Esophagus muscularis mucosa (tissue), 4 donors: Measurements from ENCODE around the gene ZNF134. TPM values are rescaled to one million over a fixed set of nuclear protein-coding genes. Genes with fewer than 3 reads are reported as not detected.

Experiments
- DNase-seq: peaks from one replicate; pipeline ENCODE4 v3.0.0-alpha.2; 2017; ENCODE audit errors: extremely low spot score
- H3K27ac ChIP-seq, 4 donors: fragments of 200-600 bp; sonication (generic); replicated peaks in 1 of 4; 1 replicate in 3 of 4; 2 replicates in 1 of 4; pipeline ENCODE4 v1.5.1; 2016 to 2019; ENCODE audit warnings: mild to moderate bottlenecking in 1 of 4
- H3K27me3 ChIP-seq, 4 donors: fragments of 200-600 bp; sonication (generic); one replicate each; pipeline versions ENCODE4 v1.5.1 to v1.6.0; 2016 to 2019
- H3K36me3 ChIP-seq, 4 donors: fragments of 200-600 bp; sonication (generic); one replicate each; pipeline ENCODE4 v1.5.1; 2016 to 2019
- H3K4me1 ChIP-seq, 4 donors: fragments of 200-600 bp; sonication (generic); one replicate each; pipeline ENCODE4 v1.5.1; 2016 to 2019
- H3K4me3 ChIP-seq, 4 donors: fragments of 200-600 bp; sonication (generic); 1 replicate in 2 of 4; 2 replicates in 2 of 4; pipeline ENCODE4 v1.5.1; 2016 to 2019; ENCODE audit warnings: mild to moderate bottlenecking in 4 of 4, moderate library complexity in 1 of 4
- H3K9me3 ChIP-seq, 4 donors: fragments of 200-600 bp; sonication (generic); 1 replicate in 3 of 4; 2 replicates in 1 of 4; pipeline ENCODE4 v1.5.1; 2016 to 2019
- CTCF ChIP-seq, 3 experiments: fragments of 200-600 bp in 2 of 3; fragments of 450-650 bp in 1 of 3; sonication (generic) in 2 of 3; IDR thresholded peaks; one replicate each; pipeline ENCODE4 v1.5.1; 2017 to 2019; ENCODE audit warnings: antibody characterized with exemption in 3 of 3, mild to moderate bottlenecking in 2 of 3, moderate library complexity in 1 of 3
- EP300 ChIP-seq: sonication (generic); formaldehyde crosslinking; IDR thresholded peaks from one replicate; pipeline ENCODE4 v1.6.1; 2017; ENCODE audit warnings: antibody characterized with exemption
- POLR2A ChIP-seq: fragments of 450-650 bp; IDR thresholded peaks from one replicate; pipeline ENCODE4 v1.6.1; 2017; ENCODE audit warnings: antibody characterized with exemption, moderate library complexity, mild to moderate bottlenecking, low read depth
- POLR2AphosphoS5 ChIP-seq, 2 donors: sonication (generic); formaldehyde crosslinking; IDR thresholded peaks; one replicate each; pipeline ENCODE4 v1.6.1; 2017; ENCODE audit warnings: antibody characterized with exemption in 2 of 2
- WGBS: methylation state at CpG from one replicate; pipeline ENCODE4 v1.1.5; 2018; 5-methylcytosine and 5-hydroxymethylcytosine counted together
- intact Hi-C: fragments of 100-400 bp; cut with DNase I; formaldehyde crosslinking; loops from one replicate; pipeline ENCODE4 v1.15.1; 2023
- total RNA-seq, 4 donors: library from RNA; depleted of rRNA; stranded (reverse); fragments of >200 nt; gene quantifications; one replicate each; pipeline versions ENCODE4 v1.1.0 to v1.2.1, GENCODE V29; 2016

ZNF134 gene
- total RNA-seq, 4 donors from 2014 or later: 14.5 to 31.3 (median 22.1) TPM

GRCh38 chr19:57667228-57667627 is 53.2 kb downstream of the ZNF134 start:
- Histone ChIP-seq H3K36me3 (no peaks in the 10 kb centered on the region), H3K4me1 (peaks cover 6 to 20% (median 11%) of the 10 kb centered on the region in 4 donors), H3K27me3 (no peaks in the 10 kb centered on the region), H3K4me3 (no peak overlapping the region), H3K27ac (no peak overlapping the region), H3K9me3 (no peaks in the 10 kb centered on the region)
- TF ChIP-seq POLR2AphosphoS5 (IDR thresholded peaks at IDR 0.05) (no peak), CTCF (IDR thresholded peaks at IDR 0.05) (no peak), POLR2A (no peak), EP300 (no peak)
- intact Hi-C loops: no loop called here
- peak; percentile 42 for DNase-seq
- WGBS: 92% methylated on average over 1 of the region's 1 CpG

DNA sequence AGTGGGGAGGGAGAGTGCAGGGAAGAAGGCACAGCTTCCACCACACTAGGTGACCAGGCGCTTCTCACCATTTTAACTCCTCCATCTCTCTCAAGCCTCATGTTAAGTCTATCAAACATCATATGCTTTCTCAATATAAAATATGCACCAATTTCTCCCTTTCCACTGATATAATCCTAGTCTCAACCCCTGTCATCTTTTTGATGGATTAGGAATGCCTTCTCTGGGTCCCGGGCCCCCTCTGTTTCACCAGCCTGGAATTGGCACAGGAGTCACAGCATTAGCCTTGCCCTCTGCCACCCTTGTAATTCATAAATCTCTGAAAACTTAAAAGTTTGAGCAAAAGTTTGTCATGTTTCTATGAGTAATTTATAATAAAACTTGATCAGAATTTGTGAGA is 54.6 kb downstream of the ZNF134 start, which contains the start of gene ZSCAN4:
ZSCAN4 (plus strand) TSS at position 301 of the 400 bp plus-strand sequence. CDS start 7,211 bp downstream, outside the sequence.
- Histone ChIP-seq H3K27me3 (no peaks in the 10 kb centered on the region), H3K4me1 (peaks cover 6 to 19% (median 10%) of the 10 kb centered on the region in 4 donors), H3K27ac (no peak within 1 kb of the TSS), H3K36me3 (no peaks in the 10 kb centered on the region), H3K9me3 (no peaks in the 10 kb centered on the region), H3K4me3 (no peak within 1 kb of the TSS)
- WGBS: 93% methylated on average over 2 of the region's 2 CpGs
- intact Hi-C loops: no loop called here
- TF ChIP-seq POLR2AphosphoS5 (IDR thresholded peaks at IDR 0.05) (no peak), EP300 (no peak), CTCF (IDR thresholded peaks at IDR 0.05) (no peak), POLR2A (no peak)
- DNase-seq: no peak

GRCh38 chr19:57671124-57671895 is 57.3 kb downstream of the ZNF134 start:
- Histone ChIP-seq H3K27me3 (no peaks in the 10 kb centered on the region), H3K9me3 (peaks cover 0 to 3% (median 0%) of the 10 kb centered on the region in 4 donors), H3K4me1 (no peaks in the 10 kb centered on the region), H3K4me3 (no peak overlapping the region), H3K27ac (no peak overlapping the region), H3K36me3 (no peaks in the 10 kb centered on the region)
- intact Hi-C loops: no loop called here
- no peak for DNase-seq
- 56% methylated on average over 7 of the region's 7 CpGs for WGBS
- no peak for TF ChIP-seq POLR2A
- TF ChIP-seq EP300: no peak
- no peak for TF ChIP-seq POLR2AphosphoS5 (IDR thresholded peaks at IDR 0.05)

- Histone ChIP-seq H3K9me3 (peaks cover 0 to 3% (median 0%) of the 10 kb centered on the region in 4 donors), H3K27me3 (peaks cover 0 to 4% (median 0%) of the 10 kb centered on the region in 4 donors), H3K4me3 (no peak overlapping the region), H3K4me1 (no peaks in the 10 kb centered on the region), H3K36me3 (no peaks in the 10 kb centered on the region), H3K27ac (no peak overlapping the region)
- TF ChIP-seq POLR2AphosphoS5 (IDR thresholded peaks at IDR 0.05): no peak
- no peak for TF ChIP-seq POLR2A
- TF ChIP-seq CTCF (IDR thresholded peaks at IDR 0.05): no peak
- no peak for TF ChIP-seq EP300
- intact Hi-C loops: no loop called here
- no peak for DNase-seq
- 86% methylated on average over 4 of the region's 4 CpGs for WGBS
Measured at GRCh38 chr19:57672466-57672865, 58.4 kb downstream of the ZNF134 start.

Other genes starting within 250 kb of the ZNF134 start
- 10 to 100 TPM; 20.2 to 26.3 (median 23.6) TPM for gene ZNF548, start 224.4 kb upstream of the ZNF134 start, total RNA-seq
- 1 to 10 TPM; 6.1 to 9.6 (median 8.8) TPM for gene ZNF17, start 203.1 kb upstream of the ZNF134 start, total RNA-seq
- 1 to 10 TPM; 2.5 to 6.4 (median 4.6) TPM for gene ZNF749, start 178.9 kb upstream of the ZNF134 start, total RNA-seq
- 1 to 10 TPM in 3 of 4 donors, under 1 TPM in 1; 0.65 to 1.8 (median 1.3) TPM for gene VN1R1, start 157.1 kb upstream of the ZNF134 start, total RNA-seq
- 10 to 100 TPM in 1 of 4 donors, 1 to 10 TPM in 3; 7.1 to 11.5 (median 9.0) TPM for gene ZNF772, start 136.7 kb upstream of the ZNF134 start, total RNA-seq
- gene ZNF419, start 126.5 kb upstream of the ZNF134 start, total RNA-seq: 10 to 100 TPM in 2 of 4 donors, 1 to 10 TPM in 2; 9.3 to 17.8 (median 12.4) TPM
- gene ZNF773, start 114.3 kb upstream of the ZNF134 start, total RNA-seq: 10 to 100 TPM in 3 of 4 donors, 1 to 10 TPM in 1; 7.1 to 18.9 (median 16.6) TPM
- gene ZNF549, start 86.9 kb upstream of the ZNF134 start, total RNA-seq: 1 to 10 TPM; 3.7 to 6.7 (median 6.4) TPM
- gene ZNF550, start 54.4 kb upstream of the ZNF134 start, total RNA-seq: 1 to 10 TPM; 3.7 to 6.7 (median 4.2) TPM
- gene ZNF416, start 35.3 kb upstream of the ZNF134 start, total RNA-seq: 1 to 10 TPM; 3.3 to 6.0 (median 4.9) TPM
- gene ZIK1, start 30.1 kb upstream of the ZNF134 start, total RNA-seq: 1 to 10 TPM; 3.7 to 9.8 (median 6.4) TPM
- gene ZNF530, start 14.4 kb upstream of the ZNF134 start, total RNA-seq: 1 to 10 TPM; 1.2 to 6.9 (median 2.8) TPM
- 10 to 100 TPM in 2 of 4 donors, 1 to 10 TPM in 2; 9.4 to 14.8 (median 11.0) TPM for gene ZNF211, start 18.9 kb downstream of the ZNF134 start, total RNA-seq
- not detected for gene ZSCAN4, start 54.7 kb downstream of the ZNF134 start, total RNA-seq
- 1 to 10 TPM; 6.2 to 8.4 (median 6.9) TPM for gene ZNF551, start 67.7 kb downstream of the ZNF134 start, total RNA-seq
- 1 to 10 TPM; 5.0 to 8.7 (median 7.1) TPM for gene ZNF154, start 95.0 kb downstream of the ZNF134 start, total RNA-seq
- 10 to 100 TPM in 1 of 4 donors, 1 to 10 TPM in 3; 8.3 to 13.4 (median 9.8) TPM for gene ZNF671, start 113.4 kb downstream of the ZNF134 start, total RNA-seq
- gene ZNF776, start 132.6 kb downstream of the ZNF134 start, total RNA-seq: 10 to 100 TPM in 3 of 4 donors, 1 to 10 TPM in 1; 9.8 to 19.1 (median 14.1) TPM
- 10 to 100 TPM; 11.8 to 16.6 (median 13.0) TPM for gene ZNF586, start 155.4 kb downstream of the ZNF134 start, total RNA-seq
- 1 to 10 TPM; 2.9 to 5.0 (median 4.5) TPM for gene ZNF552, start 200.7 kb downstream of the ZNF134 start, total RNA-seq
- 10 to 100 TPM in 2 of 4 donors, 1 to 10 TPM in 2; 6.3 to 14.1 (median 9.3) TPM for gene ZNF587B, start 216.1 kb downstream of the ZNF134 start, total RNA-seq
- 10 to 100 TPM; 10.9 to 27.8 (median 19.8) TPM for gene ZNF587, start 235.6 kb downstream of the ZNF134 start, total RNA-seq